ENCODE measurements around the gene CLCN6.

Gene CLCN6

DNA sequence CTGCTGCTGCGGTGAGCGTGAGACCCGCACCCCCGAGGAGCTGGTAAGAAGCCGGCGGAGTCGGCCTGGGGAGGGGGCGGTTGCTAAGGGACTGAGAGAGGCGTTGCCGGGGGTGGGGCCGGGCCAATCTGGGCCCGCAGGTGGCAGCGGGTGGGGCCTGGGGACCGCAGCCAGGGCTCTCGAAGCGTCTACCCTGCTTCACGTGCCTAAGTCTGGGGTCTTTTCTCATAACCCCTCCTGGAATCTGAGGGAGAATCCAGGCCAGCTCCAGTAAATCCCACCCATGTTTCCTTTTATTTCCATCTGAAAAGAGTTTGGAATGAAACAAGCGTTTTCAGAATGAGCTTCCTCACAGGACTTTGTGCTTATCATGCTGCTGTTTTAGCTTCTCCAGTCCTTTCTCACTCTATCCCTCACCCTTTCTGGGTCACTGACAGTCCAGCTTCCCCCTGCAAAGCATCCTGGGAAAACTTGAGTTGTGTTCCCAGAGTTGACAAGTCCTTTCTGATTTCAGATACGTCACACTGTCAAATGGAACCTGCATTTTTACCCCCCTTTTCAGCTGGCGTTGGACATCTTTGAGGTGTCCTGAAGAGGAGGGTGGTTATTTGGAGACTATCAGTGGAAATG lies 431 bp downstream of the CLCN6 start:
- TF ChIP-seq TEAD4 (IDR thresholded peaks at IDR 0.05) (no peak), RAD21 (IDR thresholded peaks at IDR 0.05; ENCODE audit: low read depth) (no peak)

DNA sequence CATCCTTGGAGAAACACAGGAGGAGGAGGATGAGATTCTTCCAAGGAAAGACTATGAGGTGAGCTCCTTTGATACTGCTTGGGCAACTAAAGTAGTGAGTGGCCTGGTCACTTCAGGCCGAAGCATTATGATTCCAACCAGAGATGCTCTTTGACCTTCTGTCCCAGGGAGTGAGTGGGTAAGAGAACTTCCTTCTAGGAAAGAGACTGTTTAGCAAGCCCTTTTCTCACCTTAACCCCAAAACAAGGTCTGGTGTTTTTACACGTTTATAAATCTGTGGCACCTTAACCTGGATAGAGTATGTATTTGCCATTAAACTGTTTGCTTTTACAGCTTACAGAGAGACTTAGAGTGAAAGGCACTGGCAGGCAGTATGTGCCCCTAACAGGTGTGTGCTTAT lies 1.1 kb downstream of the CLCN6 start:
- TF ChIP-seq YY1 (IDR thresholded peaks at IDR 0.05; ENCODE audit: low read depth) (no peak), REST (IDR thresholded peaks at IDR 0.05; ENCODE audit: low read depth) (no peak), FOXM1 (IDR thresholded peaks at IDR 0.05; ENCODE audit: borderline replicate concordance, low read depth) (no peak), CREB1 (IDR thresholded peaks at IDR 0.05; ENCODE audit: low read depth) (no peak), EP300 (IDR thresholded peaks at IDR 0.05; ENCODE audit: borderline replicate concordance) (no peak), RAD21 (IDR thresholded peaks at IDR 0.05; ENCODE audit: low read depth) (no peak), TAF1 (IDR thresholded peaks at IDR 0.05; ENCODE audit: low read depth) (no peak), ZBTB7A (IDR thresholded peaks at IDR 0.05; ENCODE audit: low read depth) (no peak), EGR1 (IDR thresholded peaks at IDR 0.05) (no peak)
- TF ChIP-seq, protein P1, sequence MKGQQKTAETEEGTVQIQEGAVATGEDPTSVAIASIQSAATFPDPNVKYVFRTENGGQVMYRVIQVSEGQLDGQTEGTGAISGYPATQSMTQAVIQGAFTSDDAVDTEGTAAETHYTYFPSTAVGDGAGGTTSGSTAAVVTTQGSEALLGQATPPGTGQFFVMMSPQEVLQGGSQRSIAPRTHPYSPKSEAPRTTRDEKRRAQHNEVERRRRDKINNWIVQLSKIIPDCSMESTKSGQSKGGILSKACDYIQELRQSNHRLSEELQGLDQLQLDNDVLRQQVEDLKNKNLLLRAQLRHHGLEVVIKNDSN (IDR thresholded peaks at IDR 0.05), result no peak
- TF ChIP-seq, protein P2, sequence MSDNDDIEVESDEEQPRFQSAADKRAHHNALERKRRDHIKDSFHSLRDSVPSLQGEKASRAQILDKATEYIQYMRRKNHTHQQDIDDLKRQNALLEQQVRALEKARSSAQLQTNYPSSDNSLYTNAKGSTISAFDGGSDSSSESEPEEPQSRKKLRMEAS (IDR thresholded peaks at IDR 0.05), result no peak

GRCh38 chr1:11813021-11813420 lies 7.0 kb downstream of the CLCN6 start:
- TF ChIP-seq TCF12 (IDR thresholded peaks at IDR 0.05; ENCODE audit: low read depth), result no peak
- TF ChIP-seq, protein P1 (IDR thresholded peaks at IDR 0.05), result no peak

GRCh38 chr1:11817192-11817591 lies 11.2 kb downstream of the CLCN6 start:
- TF ChIP-seq TEAD4 (IDR thresholded peaks at IDR 0.05) (no peak), REST (IDR thresholded peaks at IDR 0.05; ENCODE audit: low read depth) (no peak), EGR1 (IDR thresholded peaks at IDR 0.05) (no peak), NFIC (IDR thresholded peaks at IDR 0.05) (no peak), TCF12 (IDR thresholded peaks at IDR 0.05; ENCODE audit: low read depth) (no peak), CEBPB (IDR thresholded peaks at IDR 0.05) (no peak), EP300 (IDR thresholded peaks at IDR 0.05; ENCODE audit: borderline replicate concordance) (no peak), RAD21 (IDR thresholded peaks at IDR 0.05; ENCODE audit: low read depth) (no peak), TAF1 (IDR thresholded peaks at IDR 0.05; ENCODE audit: low read depth) (no peak), CREB1 (IDR thresholded peaks at IDR 0.05; ENCODE audit: low read depth) (no peak), ZBTB7A (IDR thresholded peaks at IDR 0.05; ENCODE audit: low read depth) (no peak), YY1 (IDR thresholded peaks at IDR 0.05; ENCODE audit: low read depth) (no peak), FOXM1 (IDR thresholded peaks at IDR 0.05; ENCODE audit: borderline replicate concordance, low read depth) (no peak)
- TF ChIP-seq, protein P1 (IDR thresholded peaks at IDR 0.05), result no peak
- TF ChIP-seq, protein P2 (IDR thresholded peaks at IDR 0.05), result no peak

DNA sequence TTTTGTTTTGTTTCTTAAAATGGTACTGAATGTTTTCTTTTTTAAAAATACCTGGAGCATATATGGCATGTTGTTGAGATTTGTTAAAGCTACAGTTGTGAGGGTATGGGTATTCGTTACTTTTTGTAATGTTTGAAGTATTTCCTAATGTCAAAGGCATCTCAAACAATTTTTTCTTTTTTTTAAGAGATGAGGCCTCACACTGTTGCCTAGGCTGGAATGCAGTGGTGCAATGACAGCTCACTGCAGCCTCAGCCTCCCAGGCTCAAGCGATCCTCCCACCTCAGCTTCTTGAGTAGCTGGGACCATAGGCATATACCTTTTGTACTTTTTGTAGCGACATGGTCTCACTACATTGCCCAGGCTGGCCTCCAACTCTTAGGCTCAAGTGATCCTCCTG lies 16.1 kb downstream of the CLCN6 start:
- no peak for TF ChIP-seq TEAD4 (IDR thresholded peaks at IDR 0.05)
- no peak for TF ChIP-seq EP300 (IDR thresholded peaks at IDR 0.05; ENCODE audit: borderline replicate concordance)
- TF ChIP-seq YY1 (IDR thresholded peaks at IDR 0.05; ENCODE audit: low read depth), result no peak
- TF ChIP-seq REST (IDR thresholded peaks at IDR 0.05; ENCODE audit: low read depth), result no peak
- no peak for TF ChIP-seq ZBTB7A (IDR thresholded peaks at IDR 0.05; ENCODE audit: low read depth)
- TF ChIP-seq NFIC (IDR thresholded peaks at IDR 0.05), result no peak
- TF ChIP-seq TCF12 (IDR thresholded peaks at IDR 0.05; ENCODE audit: low read depth), result no peak
- TF ChIP-seq, protein P1 (IDR thresholded peaks at IDR 0.05), result no peak
- TF ChIP-seq CREB1 (IDR thresholded peaks at IDR 0.05; ENCODE audit: low read depth), result no peak
- TF ChIP-seq RAD21 (IDR thresholded peaks at IDR 0.05; ENCODE audit: low read depth), result no peak
- no peak for TF ChIP-seq FOXM1 (IDR thresholded peaks at IDR 0.05; ENCODE audit: borderline replicate concordance, low read depth)
- TF ChIP-seq CEBPB (IDR thresholded peaks at IDR 0.05), result no peak
- no peak for TF ChIP-seq TAF1 (IDR thresholded peaks at IDR 0.05; ENCODE audit: low read depth)
- TF ChIP-seq, protein P2 (IDR thresholded peaks at IDR 0.05), result no peak
- no peak for TF ChIP-seq EGR1 (IDR thresholded peaks at IDR 0.05)

Data from Ishikawa (cell line).